GM19463 (cell line): ENCODE data around the gene BNC2.
"Not testable (repeated sequence)": the region's sequence is repeated elsewhere in the genome, so short reads cannot be mapped to it uniquely, and the experiment has no call there.

Experiments used
- ATAC-seq: cut with Tn5 transposase; IDR thresholded peaks from one replicate; pipeline ENCODE4 v1.9.1; 2021; ENCODE audit warnings: mild to moderate bottlenecking, moderate library complexity; ENCODE audit not compliant: unreplicated experiment

Gene BNC2, protein sequence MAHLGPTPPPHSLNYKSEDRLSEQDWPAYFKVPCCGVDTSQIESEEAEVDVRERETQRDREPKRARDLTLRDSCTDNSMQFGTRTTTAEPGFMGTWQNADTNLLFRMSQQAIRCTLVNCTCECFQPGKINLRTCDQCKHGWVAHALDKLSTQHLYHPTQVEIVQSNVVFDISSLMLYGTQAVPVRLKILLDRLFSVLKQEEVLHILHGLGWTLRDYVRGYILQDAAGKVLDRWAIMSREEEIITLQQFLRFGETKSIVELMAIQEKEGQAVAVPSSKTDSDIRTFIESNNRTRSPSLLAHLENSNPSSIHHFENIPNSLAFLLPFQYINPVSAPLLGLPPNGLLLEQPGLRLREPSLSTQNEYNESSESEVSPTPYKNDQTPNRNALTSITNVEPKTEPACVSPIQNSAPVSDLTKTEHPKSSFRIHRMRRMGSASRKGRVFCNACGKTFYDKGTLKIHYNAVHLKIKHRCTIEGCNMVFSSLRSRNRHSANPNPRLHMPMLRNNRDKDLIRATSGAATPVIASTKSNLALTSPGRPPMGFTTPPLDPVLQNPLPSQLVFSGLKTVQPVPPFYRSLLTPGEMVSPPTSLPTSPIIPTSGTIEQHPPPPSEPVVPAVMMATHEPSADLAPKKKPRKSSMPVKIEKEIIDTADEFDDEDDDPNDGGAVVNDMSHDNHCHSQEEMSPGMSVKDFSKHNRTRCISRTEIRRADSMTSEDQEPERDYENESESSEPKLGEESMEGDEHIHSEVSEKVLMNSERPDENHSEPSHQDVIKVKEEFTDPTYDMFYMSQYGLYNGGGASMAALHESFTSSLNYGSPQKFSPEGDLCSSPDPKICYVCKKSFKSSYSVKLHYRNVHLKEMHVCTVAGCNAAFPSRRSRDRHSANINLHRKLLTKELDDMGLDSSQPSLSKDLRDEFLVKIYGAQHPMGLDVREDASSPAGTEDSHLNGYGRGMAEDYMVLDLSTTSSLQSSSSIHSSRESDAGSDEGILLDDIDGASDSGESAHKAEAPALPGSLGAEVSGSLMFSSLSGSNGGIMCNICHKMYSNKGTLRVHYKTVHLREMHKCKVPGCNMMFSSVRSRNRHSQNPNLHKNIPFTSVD

DNA sequence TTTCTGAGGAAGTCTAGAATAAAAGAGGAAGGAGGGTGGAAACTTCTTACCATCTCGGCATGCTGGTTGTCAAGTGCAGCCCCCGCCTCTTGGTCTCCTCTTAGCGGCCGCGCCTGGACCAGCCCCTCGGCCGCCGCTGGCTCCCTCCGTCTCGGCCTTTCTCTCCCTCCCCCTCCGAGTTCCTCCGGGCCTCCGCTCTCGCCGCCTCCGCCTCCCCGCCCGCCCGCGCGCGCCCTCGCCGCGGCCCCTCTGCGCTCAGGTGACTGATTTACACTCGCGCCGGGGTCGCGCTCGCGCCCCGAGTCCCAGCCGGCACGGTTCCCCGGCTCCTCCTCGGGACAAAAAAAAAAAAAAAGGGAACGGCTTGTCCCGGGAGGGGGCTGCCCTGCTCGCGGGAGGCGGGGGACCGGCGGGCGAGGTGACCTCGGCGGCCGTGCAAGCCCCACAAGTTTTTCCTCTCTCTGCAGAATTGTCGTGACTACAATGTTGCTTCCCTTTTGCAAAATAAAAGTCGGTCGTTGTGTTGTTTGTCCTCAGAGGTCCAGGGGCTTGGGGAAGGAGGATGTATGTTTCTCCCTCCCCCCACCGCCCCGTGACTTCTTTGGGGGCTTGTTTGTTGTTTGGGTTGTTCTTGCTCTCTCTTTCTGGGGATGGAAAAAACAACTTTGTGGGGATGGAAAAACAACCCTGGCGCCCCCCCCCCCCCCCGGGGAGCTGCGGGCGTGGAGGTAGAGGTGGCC lies at the start of gene BNC2:
Gene BNC2, minus strand, starts transcription at position 75 of the 740 bp plus-strand sequence. Its CDS starts 22 bp downstream, at position 53.
- ATAC-seq: no peak

DNA sequence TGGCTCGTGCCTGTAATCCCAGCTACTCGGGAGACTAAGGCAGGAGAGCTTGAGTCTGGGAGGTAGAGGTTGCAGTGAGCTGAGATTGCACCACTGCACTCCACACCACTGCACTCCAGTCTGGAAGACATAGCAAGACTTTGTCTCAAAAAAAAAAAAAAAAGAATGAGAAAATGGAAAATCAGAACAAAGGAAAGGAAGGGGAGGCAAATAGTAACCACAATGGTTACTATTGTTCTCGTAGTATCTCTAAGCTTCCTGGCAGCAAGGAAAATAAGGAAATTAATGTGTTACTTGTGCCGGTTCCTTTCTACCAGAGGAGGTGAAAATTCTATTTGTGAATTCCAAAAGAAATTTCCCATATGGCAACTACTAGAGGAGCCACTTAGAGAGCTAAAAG lies 48.5 kb upstream of the BNC2 start:
- no peak for ATAC-seq

DNA sequence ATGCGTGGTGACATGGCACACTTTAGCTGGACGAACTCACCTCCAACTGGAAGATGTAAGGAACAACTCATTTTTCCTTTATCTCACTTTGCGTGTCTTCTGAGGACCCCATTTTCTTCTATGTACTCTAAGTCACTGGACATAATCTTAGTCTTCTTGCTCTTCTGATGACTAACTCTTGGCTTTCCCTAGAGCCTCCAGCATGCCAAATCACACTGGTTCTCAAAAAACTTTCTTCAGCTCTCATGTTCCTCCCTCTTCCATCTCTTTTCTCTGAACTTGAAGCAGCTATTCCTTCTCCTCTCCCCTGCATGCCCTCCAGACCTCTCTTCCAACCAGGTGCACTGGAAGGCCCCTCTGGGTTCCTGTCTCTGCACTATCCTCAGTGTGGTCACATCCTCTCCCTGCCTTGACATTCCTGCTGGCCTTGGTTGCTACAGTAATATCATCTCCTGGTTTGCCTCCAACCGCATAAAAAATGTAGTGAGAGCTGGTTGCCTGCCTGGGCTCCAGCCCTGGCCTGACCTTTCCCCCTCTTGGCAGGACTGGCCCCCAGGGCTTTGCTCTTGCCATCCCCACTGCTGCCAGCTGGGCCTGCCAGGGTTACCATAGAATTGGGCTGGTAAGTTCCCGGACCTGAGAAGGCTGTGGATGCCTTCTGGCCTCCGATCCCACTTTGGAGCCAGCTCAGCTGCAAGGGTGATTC lies 44.8 kb upstream of the BNC2 start:
- ATAC-seq: no peak

DNA sequence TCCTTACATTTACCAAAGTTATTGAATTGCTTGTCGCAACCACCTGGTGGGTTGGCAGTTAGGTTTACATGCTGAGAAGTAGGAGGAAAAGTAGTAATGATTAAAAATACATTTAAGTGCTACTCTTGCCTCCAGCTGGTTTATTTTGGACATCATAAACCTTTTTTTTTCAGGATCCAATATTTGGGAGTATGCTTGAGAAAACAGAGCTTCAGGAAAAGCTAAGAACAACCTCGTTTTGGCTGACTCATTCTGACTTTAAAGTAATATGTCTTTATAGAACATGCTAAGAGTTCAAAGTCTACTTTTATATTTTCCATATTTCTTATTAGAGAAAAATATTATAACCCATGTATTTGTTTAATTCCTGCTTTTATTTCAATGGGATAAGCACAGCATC lies 41.7 kb upstream of the BNC2 start:
- ATAC-seq: no peak

DNA sequence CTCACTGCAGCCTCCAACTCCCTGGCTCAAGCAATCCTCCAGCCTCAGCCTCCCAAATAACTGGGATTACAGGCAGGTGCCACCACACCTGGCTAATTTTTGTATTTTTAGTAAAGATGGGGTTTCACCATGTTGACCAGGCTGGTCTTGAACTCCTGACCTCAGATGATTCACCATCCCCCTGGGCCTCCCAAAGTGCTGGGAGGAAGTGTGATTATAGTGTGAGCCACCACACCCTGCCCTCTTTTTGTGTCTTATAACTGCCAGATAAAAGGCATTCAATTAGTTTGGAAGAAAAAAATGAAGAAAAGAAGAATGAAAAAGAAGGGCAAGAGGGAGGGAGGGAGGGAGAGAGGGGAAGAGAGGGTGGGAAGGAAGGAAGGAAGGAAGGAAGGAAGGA lies 37.7 kb upstream of the BNC2 start:
- ATAC-seq: not testable (repeated sequence)

DNA sequence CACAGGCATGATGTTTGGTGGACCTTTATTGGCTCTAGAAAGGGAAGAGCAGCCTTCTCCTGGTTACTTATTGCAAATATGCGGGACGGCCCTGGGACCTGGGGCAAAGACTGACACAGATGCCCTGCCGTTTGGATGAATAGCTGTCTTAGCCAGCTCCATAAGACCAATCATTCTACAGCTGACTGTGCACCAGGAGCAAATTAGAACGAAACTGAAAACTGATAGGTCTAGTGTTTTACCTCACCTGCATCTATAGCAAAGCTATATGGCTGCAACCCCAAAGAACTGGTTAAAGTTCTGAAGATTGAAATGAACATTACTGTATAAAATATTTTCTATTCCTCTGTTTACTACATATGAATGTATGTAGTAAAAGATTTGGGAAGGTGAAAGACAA lies 34.2 kb upstream of the BNC2 start:
- ATAC-seq: no peak

DNA sequence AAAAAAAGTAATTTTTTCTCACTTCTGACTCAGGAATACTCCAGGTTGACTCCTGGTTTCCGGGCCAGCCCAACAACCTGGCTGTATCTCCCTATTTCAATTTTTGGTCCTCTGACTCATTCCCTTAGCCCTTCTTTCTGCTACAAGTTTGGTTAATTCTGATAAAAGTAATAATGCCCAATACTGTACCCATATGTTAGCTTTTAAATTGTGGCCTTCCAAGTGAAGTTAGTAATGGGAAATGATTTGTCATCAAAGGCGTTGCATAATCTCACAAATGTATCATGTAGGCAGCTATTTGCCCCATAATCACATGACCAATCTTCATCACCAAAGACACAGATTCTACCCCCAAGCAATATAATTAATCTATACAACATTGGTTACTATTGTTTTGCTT lies 31.1 kb upstream of the BNC2 start:
- no peak for ATAC-seq

DNA sequence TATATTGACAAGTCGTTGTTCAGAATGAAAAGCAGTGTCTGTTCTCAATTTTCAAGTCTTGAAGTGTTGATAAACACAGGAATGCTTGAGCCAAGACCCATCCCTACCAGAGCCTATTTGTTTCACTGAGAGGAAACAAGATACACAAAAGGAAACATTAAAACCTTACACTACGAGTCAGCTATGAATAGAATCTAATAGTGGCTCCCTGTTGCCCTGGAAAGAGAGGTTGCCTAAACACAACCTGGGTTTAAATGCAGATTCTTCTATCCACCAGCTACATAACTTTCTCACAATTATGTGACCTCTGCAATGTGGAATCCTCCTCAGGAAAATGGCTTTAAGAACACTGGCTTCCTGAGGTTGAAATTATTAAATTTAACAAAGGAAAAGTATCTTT lies 29.1 kb upstream of the BNC2 start:
- ATAC-seq: no peak

DNA sequence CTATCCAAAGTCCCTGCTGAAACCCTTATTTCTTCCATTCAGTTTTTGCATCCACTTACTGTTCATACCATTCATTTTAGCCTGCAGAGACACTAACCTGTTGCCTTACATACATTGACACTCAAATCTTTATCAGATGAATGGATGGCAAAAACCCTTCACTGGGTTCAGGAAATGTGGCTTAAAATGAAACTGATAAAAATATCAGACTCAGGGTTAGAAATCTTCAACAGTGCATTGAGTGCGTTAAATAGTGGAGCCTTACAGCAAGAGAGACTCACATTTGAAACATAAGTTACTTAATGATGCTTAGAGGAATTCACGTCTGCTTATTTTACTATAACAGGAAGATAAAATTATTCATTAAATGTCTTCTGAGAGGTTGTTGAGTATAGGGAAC lies 28.0 kb upstream of the BNC2 start:
- ATAC-seq: no peak

DNA sequence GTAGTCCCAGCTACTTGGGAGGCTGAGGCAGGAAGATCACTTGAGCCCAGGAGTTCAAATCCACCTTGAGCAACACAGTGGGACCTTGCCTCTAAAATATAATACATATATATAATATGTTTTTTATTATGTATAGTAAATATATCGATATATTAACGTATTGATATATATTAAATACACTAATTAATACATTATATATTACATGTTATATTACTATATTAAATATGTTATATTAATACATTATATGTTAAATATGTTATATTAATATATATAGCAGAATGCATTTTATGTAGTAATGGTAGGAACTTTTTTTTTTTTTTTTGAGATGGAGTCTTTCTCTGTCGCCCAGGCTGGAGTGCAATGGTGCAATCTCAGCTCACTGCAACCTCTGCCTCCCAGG lies 18.1 kb upstream of the BNC2 start:
- ATAC-seq: no peak

DNA sequence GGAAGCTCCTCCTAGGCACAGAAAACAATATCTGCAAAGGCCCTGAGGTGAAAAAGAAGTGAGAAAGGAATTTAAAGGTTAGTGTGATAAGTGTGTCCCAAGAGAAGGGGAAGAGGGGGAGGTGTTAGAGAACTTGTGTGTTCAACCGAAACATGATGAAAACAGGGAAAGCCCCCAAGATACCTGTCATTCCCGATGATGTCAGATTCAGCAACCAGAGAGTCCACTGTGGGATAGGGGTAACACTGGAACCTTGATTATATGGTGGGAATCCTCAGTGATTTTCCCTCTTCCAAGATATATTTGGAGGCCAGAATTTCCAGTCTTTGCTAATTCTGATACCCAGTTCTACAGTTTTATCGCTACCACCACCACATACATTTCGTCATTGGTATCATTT lies 15.5 kb upstream of the BNC2 start:
- no peak for ATAC-seq

DNA sequence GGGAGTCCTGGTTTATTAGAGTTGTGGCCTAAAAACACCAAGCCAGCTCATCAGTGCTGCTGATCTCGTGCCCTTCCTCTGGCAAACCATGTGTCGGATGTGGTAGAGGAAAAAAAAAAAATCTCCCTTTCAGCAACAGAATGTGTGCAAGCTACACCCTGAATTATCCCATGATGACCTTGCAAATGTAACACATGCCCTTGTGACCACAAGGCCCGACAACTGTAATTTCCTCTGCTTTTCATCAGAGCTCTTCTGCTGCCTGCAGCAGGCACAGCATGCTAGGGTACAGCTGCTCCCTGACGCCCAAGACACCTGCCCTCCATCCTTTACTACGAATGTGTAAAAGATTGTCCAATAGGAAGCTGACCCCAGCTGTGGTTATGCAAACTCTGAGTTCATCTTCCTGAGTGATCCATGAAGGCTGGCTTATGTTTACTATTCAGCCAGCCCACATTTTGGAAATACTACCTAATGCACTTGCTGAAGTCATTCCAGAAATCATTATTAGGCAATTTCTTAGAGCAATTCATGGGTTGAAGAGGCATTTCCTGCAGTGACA lies 14.6 kb upstream of the BNC2 start:
- no peak for ATAC-seq

DNA sequence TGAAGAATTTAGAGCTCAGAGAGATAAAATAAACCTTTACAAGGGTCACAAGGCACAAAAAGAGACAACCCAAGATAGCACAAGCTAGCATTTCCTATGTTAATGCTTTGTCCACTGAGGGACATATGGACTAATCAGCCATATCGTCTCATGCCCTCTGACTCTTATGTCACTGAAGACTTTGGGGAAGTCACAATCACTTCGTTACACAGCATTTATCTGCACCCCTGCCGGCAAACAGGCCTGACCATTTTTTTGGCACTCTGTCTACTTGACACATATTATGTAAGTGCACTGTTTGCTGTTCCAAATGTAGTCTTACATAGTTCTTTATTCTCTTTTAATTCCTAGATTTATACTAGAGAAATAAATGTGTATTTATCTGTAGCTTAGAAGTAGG lies 13.9 kb upstream of the BNC2 start:
- no peak for ATAC-seq

DNA sequence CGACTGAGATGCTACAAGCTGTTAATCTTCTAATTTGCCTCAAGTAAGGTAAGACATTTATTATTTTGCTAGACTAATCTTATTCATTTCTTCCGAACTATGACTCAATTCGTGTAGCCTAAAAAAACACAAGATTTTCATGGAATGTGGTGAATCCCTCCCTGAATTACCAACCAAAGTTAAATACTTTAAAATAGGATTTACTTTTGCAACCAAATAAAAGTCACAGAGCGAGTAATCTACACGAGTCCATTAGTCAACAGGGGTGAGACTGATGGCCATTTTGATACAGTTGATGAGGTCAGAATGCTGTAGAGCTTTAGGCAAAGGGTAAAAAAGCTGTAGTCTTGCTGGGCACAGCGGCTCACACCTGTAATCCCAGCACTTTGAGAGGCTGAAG lies 13.1 kb upstream of the BNC2 start:
- no peak for ATAC-seq

DNA sequence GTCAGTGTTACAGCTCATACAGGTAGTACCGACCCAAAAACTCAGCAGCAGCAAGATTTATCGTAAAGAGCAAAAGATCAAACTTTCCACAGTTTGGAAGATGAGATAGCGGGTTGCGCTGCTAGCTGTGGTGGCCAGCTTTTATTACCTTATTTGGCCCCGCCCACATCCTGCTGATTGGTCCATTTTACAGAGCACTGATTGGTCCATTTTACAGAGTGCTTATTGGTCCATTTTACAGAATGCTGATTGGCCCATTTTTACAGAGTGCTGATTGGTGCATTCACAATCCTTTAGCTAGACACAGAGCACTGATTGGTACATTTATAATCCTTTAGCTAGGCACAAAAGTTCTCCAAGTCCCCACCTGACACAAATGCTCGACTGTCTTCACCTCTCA lies 12.0 kb upstream of the BNC2 start:
- not testable (repeated sequence) for ATAC-seq

DNA sequence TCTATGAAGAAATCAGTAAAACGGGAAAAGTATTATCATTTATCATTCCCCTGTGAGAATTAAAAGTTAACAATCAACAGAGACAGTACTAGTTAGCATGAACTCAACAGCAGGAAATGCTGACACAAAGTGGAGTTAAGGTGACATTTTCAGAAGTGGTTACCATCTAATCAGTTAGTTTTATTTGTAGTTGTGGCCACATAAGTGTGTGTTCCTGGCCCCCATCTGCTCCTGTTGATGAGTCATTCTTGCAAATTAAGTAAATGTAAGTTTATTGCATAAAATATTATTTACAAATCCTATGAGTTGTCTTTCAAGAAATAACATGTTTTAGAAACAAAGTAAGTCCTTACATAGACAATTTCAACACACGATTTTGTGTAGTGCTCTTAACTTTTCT lies 8.9 kb upstream of the BNC2 start:
- ATAC-seq: no peak

DNA sequence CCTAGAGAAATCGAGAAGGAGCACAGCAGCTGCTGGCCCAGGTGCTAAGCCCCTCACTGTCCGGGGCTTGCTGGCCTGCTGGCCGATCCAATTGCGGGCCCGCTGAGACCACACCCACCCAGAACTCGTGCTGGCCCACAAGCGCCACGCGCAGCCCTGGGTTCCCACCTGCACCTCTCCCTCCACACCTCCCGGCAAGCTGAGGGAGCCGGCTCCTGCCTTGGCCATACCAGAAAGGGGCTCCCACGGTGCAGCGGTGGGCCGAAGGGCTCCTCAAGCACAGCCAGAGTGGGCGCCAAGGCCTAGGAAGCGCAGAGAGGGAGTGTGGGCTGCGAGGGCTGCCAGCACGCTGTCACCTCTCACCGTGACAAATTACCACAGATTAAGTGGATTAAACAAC lies 6.8 kb upstream of the BNC2 start:
- no peak for ATAC-seq

DNA sequence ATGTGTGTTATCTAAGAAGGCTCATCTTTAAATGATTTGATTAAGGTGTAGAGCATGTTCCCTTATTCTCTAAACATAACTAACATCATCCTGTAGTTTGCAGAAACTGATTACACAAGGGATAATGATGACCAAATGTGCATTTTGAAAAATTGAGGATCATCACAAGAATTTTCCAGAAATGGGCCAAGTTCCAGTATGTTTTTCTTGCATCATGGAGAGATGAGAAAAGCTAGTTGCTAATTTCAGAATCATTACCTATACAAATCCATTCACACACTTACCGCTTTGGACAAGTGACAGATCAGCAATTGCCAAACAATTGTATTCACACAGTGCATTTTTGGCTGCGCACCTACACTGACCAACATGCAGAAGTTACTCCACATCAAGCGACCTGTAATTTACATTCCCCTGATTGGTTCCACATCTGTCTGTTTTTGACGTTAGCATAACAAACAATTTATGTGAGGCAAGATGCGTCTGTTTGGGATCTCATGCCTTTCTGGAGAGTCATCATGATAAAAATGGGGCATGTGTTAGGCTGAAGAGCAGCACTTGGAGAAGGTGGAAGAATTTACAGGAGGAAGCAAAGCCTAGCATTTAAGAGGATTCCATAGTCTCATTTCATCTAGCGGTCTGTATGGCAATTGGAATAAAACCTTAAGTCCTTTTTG lies 2.8 kb upstream of the BNC2 start:
- ATAC-seq: no peak

DNA sequence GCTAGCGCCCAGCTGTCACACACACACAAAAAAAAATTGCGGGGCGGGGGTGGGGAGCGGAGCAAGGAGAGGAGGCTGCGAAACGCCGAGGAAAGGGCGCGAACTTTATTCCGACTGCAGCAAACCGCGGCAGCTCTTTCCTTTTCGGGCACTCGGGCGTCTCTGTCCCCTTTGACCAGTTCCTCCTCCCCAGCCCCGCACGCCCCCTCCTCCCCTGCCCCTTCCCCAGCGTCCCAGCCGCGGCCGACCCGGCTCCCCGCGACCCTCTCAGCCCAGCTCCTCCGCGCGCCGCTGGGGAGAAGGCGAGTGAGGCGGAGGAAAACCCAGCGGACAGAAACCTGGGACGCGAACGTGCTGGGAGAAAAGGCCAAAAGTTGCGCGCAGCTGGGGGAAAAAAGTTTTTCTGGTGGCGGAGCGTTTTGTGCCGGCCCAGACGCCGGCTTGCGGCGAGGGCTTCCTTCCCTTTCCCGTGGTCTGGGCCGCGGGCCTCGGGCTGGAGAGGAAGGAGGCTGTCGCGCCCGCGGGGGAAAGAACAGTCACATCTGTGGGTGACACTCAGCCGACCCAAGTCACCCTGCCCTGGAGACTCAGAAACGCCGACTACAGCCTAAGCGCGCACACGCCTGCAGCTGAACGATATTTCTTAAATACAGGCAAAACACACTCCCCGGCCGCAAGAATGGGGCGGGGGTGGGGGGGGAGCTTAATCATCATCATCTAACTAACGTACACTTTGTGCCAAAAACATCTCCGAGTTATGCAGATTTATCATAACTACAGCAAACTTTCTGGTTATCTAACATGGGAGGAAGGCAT lies 1.1 kb upstream of the BNC2 start:
- no peak for ATAC-seq
